GM19193 (cell line): ENCODE data around the gene SLC9A1.

Source experiments
- POLR2A ChIP-seq: IDR thresholded peaks from 4 replicates; pipeline ENCODE4 v1.6.1; 2011; ENCODE audit not compliant: insufficient read depth, insufficient read length; ENCODE audit errors: extremely low read depth

The SLC9A1 gene

GRCh38 chr1:27086628-27087027 is 68.3 kb downstream of the SLC9A1 start:
- TF ChIP-seq POLR2A, result no peak

- no peak for TF ChIP-seq POLR2A
These were observed 68.9 kb downstream of the SLC9A1 start for GRCh38 chr1:27086026-27086425.

DNA sequence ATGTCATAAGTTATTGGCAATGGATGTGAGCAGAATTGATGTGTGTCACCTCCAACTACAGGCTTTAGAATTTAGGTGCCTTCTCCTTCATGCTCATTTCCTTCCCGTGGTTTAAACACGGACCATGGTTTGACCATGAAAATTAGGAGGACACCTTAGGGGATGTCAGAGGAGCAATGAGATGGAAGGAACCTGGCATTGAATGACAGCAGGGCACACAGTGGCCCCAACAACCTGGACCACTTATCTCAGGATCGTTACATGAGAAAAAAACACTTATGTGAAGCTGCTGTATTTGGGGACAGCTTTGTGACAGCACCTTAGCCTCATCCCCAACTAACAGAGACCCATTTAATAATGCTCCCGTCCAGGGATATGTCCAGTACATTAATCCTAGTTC is 70.8 kb downstream of the SLC9A1 start:
- no peak for TF ChIP-seq POLR2A

- TF ChIP-seq POLR2A, result no peak
These were observed 77.0 kb downstream of the SLC9A1 start for GRCh38 chr1:27077968-27078367.

DNA sequence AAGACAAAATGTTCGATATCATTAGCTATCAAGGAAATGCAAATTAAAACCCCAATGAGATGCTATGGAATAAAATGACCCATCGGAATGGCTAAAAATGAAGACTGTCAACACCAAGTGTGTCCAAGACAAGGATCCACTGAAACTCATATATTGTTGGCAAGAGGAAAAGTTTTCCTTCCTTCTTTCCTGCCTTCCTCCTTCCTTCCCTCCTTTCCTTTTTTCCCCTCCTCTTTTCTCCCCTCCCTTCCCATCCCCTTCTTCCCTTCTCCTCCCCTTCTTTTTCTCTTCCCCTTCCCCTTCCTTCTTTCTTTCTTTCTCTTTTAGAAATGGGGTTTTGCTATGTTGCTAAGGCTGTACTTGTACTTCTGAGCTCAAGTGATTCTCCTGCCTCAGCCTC is 78.1 kb downstream of the SLC9A1 start:
- TF ChIP-seq POLR2A, result no peak

DNA sequence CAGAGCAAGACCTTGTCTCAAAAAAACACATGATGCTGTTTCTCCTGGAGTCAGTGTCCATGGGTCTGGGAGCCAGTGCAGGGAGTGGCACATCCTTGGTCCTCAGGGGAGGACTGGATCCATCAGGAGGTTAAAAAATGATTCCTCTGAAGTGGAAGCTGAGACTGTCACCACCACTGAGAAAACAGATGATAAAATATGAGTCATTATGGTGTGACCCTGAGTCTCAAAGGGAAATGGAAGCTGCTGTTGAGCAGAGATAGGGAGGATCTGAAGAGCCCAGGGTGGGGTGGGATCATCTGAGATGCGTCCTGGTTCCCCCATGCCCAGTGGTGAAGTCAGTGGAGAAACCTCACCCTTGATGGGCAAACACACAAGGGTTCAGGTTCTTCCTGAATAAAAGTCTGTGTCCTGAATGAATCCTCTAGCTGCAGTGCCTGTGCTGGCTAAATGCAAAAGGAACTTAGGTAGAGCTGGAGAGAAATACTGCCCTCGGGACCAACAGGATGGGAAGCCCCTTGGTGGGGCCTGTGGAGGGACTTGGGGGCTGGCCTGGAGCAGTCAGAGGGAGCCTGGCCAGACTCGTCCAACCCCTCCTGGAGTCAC is 80.6 kb downstream of the SLC9A1 start:
- no peak for TF ChIP-seq POLR2A

DNA sequence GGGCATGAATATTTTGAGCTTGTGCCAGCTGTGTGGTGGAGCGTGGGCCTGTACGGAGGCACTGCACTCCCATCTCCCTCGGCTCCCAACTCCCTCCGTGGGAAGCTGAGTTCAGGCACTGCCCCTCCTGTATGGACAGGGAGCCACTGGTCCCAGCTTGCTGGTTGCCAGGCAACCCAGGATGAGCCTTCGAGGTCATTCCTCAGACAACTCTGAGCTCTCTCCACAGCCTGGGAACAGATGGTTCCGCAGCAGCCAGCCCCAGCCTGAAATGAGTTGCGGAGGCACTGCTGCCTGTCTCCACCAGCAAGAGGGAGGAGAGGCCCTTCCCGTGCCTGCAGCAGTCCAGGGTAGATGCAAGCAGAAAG is 83.9 kb downstream of the SLC9A1 start:
- no peak for TF ChIP-seq POLR2A

GRCh38 chr1:27070390-27071048 is 84.4 kb downstream of the SLC9A1 start:
- no peak for TF ChIP-seq POLR2A

GRCh38 chr1:27068922-27069321 is 86.0 kb downstream of the SLC9A1 start:
- no peak for TF ChIP-seq POLR2A

GRCh38 chr1:27065999-27066630 is 88.8 kb downstream of the SLC9A1 start:
- TF ChIP-seq POLR2A, result no peak

DNA sequence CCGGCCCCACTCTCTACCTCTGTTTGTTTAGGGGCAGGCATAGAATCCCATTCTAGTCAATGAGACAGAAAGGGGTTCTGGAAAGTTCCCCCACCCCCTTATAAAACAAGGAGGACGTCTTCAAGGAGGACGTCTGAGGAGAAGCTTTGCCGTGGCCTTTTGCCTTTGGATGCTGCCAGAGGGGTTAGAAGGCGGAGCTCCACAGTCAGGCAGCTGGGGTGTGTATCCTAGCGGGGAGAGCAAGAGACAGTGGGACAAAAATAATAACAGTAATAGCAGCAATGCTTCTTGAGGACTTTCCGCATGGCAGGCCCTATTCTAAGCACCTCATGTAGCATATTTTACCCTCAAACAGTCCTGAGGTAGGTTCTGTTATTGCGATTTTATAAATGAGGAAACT is 94.0 kb downstream of the SLC9A1 start:
- TF ChIP-seq POLR2A, result no peak

- TF ChIP-seq POLR2A, result no peak
These were observed 95.8 kb downstream of the SLC9A1 start for GRCh38 chr1:27058966-27059669.

GRCh38 chr1:27057801-27058625 is 96.9 kb downstream of the SLC9A1 start:
- no peak for TF ChIP-seq POLR2A

DNA sequence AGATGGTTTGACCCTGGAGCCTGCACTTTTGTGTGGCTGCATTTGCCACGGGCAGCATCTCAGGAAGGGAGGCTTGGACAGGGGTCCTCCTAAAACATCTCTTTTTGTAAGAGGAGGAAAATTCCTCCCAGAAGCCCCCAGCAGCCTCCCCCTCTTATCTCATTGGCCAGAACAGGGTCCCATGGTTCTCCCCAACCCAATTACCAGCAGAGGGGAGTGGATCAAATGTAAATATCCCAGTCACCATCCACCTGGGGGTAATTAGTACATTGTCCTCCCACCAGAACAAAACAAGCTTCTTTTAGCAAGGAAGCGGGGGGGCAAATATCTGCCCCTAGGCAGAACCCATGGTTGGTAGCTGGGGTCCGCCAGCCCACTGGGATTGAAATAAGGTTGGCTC is 97.5 kb downstream of the SLC9A1 start:
- TF ChIP-seq POLR2A, result no peak
